A549 (cell line): ENCODE results near the gene PCDHGA5. TPM values are rescaled to one million over a fixed set of nuclear protein-coding genes. Genes with fewer than 3 reads are reported as not detected.

Source experiments
- ATAC-seq, 2 experiments: fragments of 200-7000 bp in 1 of 2; fragments of >200 bp in 1 of 2; cut with Nextera tagmentation in 1 of 2; cut with Tn5 transposase in 1 of 2; 3 replicates each; pipeline versions ENCODE4 v1.8.0 to v1.9.1; 2018 to 2020; ENCODE audit warnings: mild to moderate bottlenecking in 1 of 2, moderate library complexity in 1 of 2
- CTCF ChIA-PET: fragments of 300-600 bp; sonication (Branson Sonifier 250); formaldehyde crosslinking; extraction: SDS; loops from one replicate; lab custom pipeline; 2021; ENCODE audit warnings: antibody characterized with exemption, inconsistent platforms; lab: Yijun Ruan, JAX
- POLR2A ChIA-PET: fragments of 350-600 bp; formaldehyde crosslinking; extraction: SDS; loops from one replicate; lab custom pipeline; 2021; ENCODE audit warnings: antibody characterized with exemption, inconsistent platforms; lab: Yijun Ruan, JAX
- DNase-seq, 2 experiments: peaks; one replicate each; pipeline versions ENCODE4 v3.0.0 to v3.0.0-alpha.2; 2011 to 2016; ENCODE audit warnings: low read depth in 1 of 2, low spot score in 1 of 2
- FAIRE-seq: peaks from 2 replicates; lab custom pipeline; 2011; peaks lifted over from hg19 to GRCh38; lab: Jason Lieb, UNC
- H3K27ac ChIP-seq, 2 experiments: fragments of >200 bp; sonication (Bioruptor Twin); formaldehyde crosslinking; 3 replicates each; pipeline ENCODE4 v1.5.1; 2016 to 2017
- H3K4me1 ChIP-seq: fragments of >200 bp; sonication (Bioruptor Twin); formaldehyde crosslinking; 3 replicates; pipeline ENCODE4 v1.6.1; 2016
- H3K4me2 ChIP-seq: fragments of >200 bp; sonication (Bioruptor Twin); formaldehyde crosslinking; 3 replicates; pipeline ENCODE4 v1.6.1; 2016
- H3K4me3 ChIP-seq: fragments of >200 bp; sonication (Bioruptor Twin); formaldehyde crosslinking; 3 replicates; pipeline ENCODE4 v1.5.1; 2016
- H3K9me3 ChIP-seq: fragments of >200 bp; sonication (Bioruptor Twin); formaldehyde crosslinking; 3 replicates; pipeline ENCODE4 v1.6.1; 2016
- BCL3 ChIP-seq: fragments of >200 bp; sonication (Bioruptor Twin); formaldehyde crosslinking; IDR thresholded peaks from 3 replicates; pipeline ENCODE4 v1.6.1; 2016
- CBX8 ChIP-seq: fragments of 200-600 bp; sonication (generic); IDR thresholded peaks from 2 replicates; pipeline ENCODE4 v1.6.1; 2016
- EHMT2 ChIP-seq: fragments of 200-600 bp; sonication (generic); IDR thresholded peaks from 2 replicates; pipeline ENCODE4 v1.6.1; 2016; ENCODE audit warnings: antibody characterized with exemption, low read depth, mild to moderate bottlenecking, moderate library complexity
- ESRRA ChIP-seq: fragments of 150-350 bp; IDR thresholded peaks from 2 replicates; pipeline ENCODE4 v1.6.1; 2014; ENCODE audit warnings: mild to moderate bottlenecking, low read length, borderline replicate concordance
- FOSB ChIP-seq: fragments of 250-450 bp; sonication (Bioruptor Pico); IDR thresholded peaks from 2 replicates; pipeline ENCODE4 v1.5.0; 2020; ENCODE audit warnings: mild to moderate bottlenecking, moderate library complexity
- GATA3 ChIP-seq: IDR thresholded peaks from 2 replicates; pipeline ENCODE4 v1.6.1; 2012; ENCODE audit warnings: borderline replicate concordance
- HEYL ChIP-seq: fragments of 250-450 bp; sonication (Bioruptor Pico); IDR thresholded peaks from 2 replicates; pipeline ENCODE4 v1.8.0; 2021; ENCODE audit warnings: mild to moderate bottlenecking, moderate library complexity
- HOXB5 ChIP-seq: fragments of 250-450 bp; sonication (Bioruptor Pico); IDR thresholded peaks from 2 replicates; pipeline ENCODE4 v1.5.0; 2020; ENCODE audit warnings: mild to moderate bottlenecking, moderate library complexity
- JUN ChIP-seq, 2 experiments: fragments of >200 bp; sonication (Bioruptor Twin); formaldehyde crosslinking; IDR thresholded peaks; 2 replicates in 1 of 2; 3 replicates in 1 of 2; pipeline ENCODE4 v1.6.1; 2016 to 2017
- JUNB ChIP-seq: fragments of >200 bp; sonication (Bioruptor Twin); formaldehyde crosslinking; IDR thresholded peaks from 2 replicates; pipeline ENCODE4 v1.6.1; 2016
- MAZ ChIP-seq: fragments of 150-350 bp; IDR thresholded peaks from 2 replicates; pipeline ENCODE4 v1.6.1; 2014; ENCODE audit warnings: antibody characterized with exemption, low read depth, low read length, borderline replicate concordance
- NFE2L2 ChIP-seq: fragments of 150-350 bp; conservative IDR thresholded peaks from 2 replicates; pipeline ENCODE4 v1.6.1; 2014; ENCODE audit warnings: low read length
- NPAS2 ChIP-seq: fragments of 250-450 bp; sonication (Bioruptor Pico); IDR thresholded peaks from 2 replicates; pipeline ENCODE4 v1.8.0; 2022; ENCODE audit warnings: mild to moderate bottlenecking, moderate library complexity, borderline replicate concordance
- PHF8 ChIP-seq: fragments of 200-600 bp; sonication (generic); IDR thresholded peaks from 2 replicates; pipeline ENCODE4 v1.6.1; 2016; ENCODE audit warnings: low read depth, mild to moderate bottlenecking, antibody characterized with exemption, moderate library complexity, borderline replicate concordance
- POLR2A ChIP-seq: IDR thresholded peaks from 2 replicates; pipeline ENCODE4 v1.6.1; 2012; ENCODE audit warnings: mild to moderate bottlenecking, low read length
- POLR2AphosphoS2 ChIP-seq: conservative IDR thresholded peaks from 2 replicates; pipeline ENCODE4 v1.6.1; 2012; ENCODE audit warnings: low read length, improper control_type of control experiment, inconsistent platforms
- RAD21 ChIP-seq, 2 experiments: fragments of >200 bp in 1 of 2; sonication (Bioruptor Twin) in 1 of 2; formaldehyde crosslinking in 1 of 2; IDR thresholded peaks in 1 of 2; conservative IDR thresholded peaks in 1 of 2; 2 replicates in 1 of 2; 3 replicates in 1 of 2; pipeline ENCODE4 v1.6.1; 2012 to 2018; ENCODE audit warnings: inconsistent platforms in 1 of 2
- RARB ChIP-seq: fragments of 250-450 bp; sonication (Bioruptor Pico); IDR thresholded peaks from 2 replicates; pipeline ENCODE4 v1.8.0; 2021; ENCODE audit warnings: mild to moderate bottlenecking, moderate library complexity
- RCOR1 ChIP-seq: fragments of 150-350 bp; IDR thresholded peaks from 2 replicates; pipeline ENCODE4 v1.6.1; 2014; ENCODE audit warnings: antibody characterized with exemption, low read length, low read depth
- REST ChIP-seq: fragments of 200-600 bp; sonication (generic); IDR thresholded peaks from 2 replicates; pipeline ENCODE4 v1.6.1; 2016; ENCODE audit warnings: antibody characterized with exemption, mild to moderate bottlenecking, moderate library complexity
- SREBF2 ChIP-seq: fragments of 450-650 bp; IDR thresholded peaks from 2 replicates; pipeline ENCODE4 v1.6.1; 2014; ENCODE audit warnings: mild to moderate bottlenecking, moderate library complexity
- TFCP2L1 ChIP-seq: fragments of 250-450 bp; sonication (Bioruptor Pico); IDR thresholded peaks from 2 replicates; pipeline ENCODE4 v1.5.0; 2021; ENCODE audit warnings: mild to moderate bottlenecking
- ZC3H11A ChIP-seq: fragments of 450-650 bp; IDR thresholded peaks from 2 replicates; pipeline ENCODE4 v1.6.1; 2014; ENCODE audit warnings: antibody characterized with exemption, mild to moderate bottlenecking
- ZSCAN20 ChIP-seq: fragments of 250-450 bp; sonication (Bioruptor Pico); IDR thresholded peaks from 2 replicates; pipeline ENCODE4 v1.8.0; 2022; ENCODE audit warnings: mild to moderate bottlenecking, moderate library complexity
- WGBS: methylation state at CpG from one replicate; pipeline ENCODE4 v1.1.6; 2017; ENCODE audit errors: missing lambda C conversion rate; 5-methylcytosine and 5-hydroxymethylcytosine counted together
- polyA plus RNA-seq, 4 experiments: library from polyadenylated mRNA; depleted of rRNA in 3 of 4; stranded (reverse); fragments of >200 nt; fragmentation: RNase III in 1 of 4; extraction: RNeasy Plus Mini Kit Qiagen cat#74134 plus additional on column Dnase treatment in 1 of 4; gene quantifications; 2 replicates in 3 of 4; 3 replicates in 1 of 4; pipeline ENCODE4 v1.2.3, GENCODE V29; 2011 to 2017
- TF ChIP-seq, protein P1 (sequence below): IDR thresholded peaks from 2 replicates; pipeline ENCODE4 v1.6.1; 2012; ENCODE audit warnings: low read depth, borderline replicate concordance
- TF ChIP-seq, protein P2 (sequence below): fragments of 150-350 bp; IDR thresholded peaks from 2 replicates; pipeline ENCODE4 v1.6.1; 2014; ENCODE audit warnings: low read depth, mild to moderate bottlenecking, low read length

Gene PCDHGA5
- polyA plus RNA-seq, 2 of the 4 experiments (the other 2 are of a cell fraction) = 0.13 to 0.37 TPM

- no peaks in the 10 kb centered on the region for H3K4me1 ChIP-seq
- H3K4me2 ChIP-seq = no peak overlapping the region
- peaks cover 68% of the 10 kb centered on the region for H3K9me3 ChIP-seq
- ATAC-seq (no peak), DNase-seq (no peak), FAIRE-seq (no peak)
- H3K4me3 ChIP-seq = no peak overlapping the region
- CTCF ChIA-PET = interaction anchor here (1.0 to 1.9 kb wide), 2 partner anchors 17 to 125 kb away, joined by 3 to 7 read pairs; partner anchors contain the start of gene PCDHGA7
- POLR2A ChIA-PET = no interaction called here
- 92% methylated on average over 36 of the region's 61 CpGs for WGBS
- no peak overlapping the region for H3K27ac ChIP-seq
- TF ChIP-seq POLR2AphosphoS2 = no peak
- TF ChIP-seq NPAS2 (CRISPR knock-in tag) = no peak
- TF ChIP-seq GATA3 = no peak
- TF ChIP-seq ZSCAN20 = no peak
- TF ChIP-seq NFE2L2 = no peak
- TF ChIP-seq RCOR1 = no peak
- no peak for TF ChIP-seq EHMT2
- TF ChIP-seq CBX8 = no peak
- TF ChIP-seq BCL3 = no peak
- no peak for TF ChIP-seq FOSB (CRISPR knock-in tag)
- TF ChIP-seq, protein P1, sequence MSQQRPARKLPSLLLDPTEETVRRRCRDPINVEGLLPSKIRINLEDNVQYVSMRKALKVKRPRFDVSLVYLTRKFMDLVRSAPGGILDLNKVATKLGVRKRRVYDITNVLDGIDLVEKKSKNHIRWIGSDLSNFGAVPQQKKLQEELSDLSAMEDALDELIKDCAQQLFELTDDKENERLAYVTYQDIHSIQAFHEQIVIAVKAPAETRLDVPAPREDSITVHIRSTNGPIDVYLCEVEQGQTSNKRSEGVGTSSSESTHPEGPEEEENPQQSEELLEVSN = no peak
- no peak for TF ChIP-seq HEYL (CRISPR knock-in tag)
- no peak for TF ChIP-seq TFCP2L1 (CRISPR knock-in tag)
- no peak for TF ChIP-seq REST
- TF ChIP-seq JUNB = no peak
- TF ChIP-seq ZC3H11A = no peak
- no peak for TF ChIP-seq HOXB5
- TF ChIP-seq, protein P2, sequence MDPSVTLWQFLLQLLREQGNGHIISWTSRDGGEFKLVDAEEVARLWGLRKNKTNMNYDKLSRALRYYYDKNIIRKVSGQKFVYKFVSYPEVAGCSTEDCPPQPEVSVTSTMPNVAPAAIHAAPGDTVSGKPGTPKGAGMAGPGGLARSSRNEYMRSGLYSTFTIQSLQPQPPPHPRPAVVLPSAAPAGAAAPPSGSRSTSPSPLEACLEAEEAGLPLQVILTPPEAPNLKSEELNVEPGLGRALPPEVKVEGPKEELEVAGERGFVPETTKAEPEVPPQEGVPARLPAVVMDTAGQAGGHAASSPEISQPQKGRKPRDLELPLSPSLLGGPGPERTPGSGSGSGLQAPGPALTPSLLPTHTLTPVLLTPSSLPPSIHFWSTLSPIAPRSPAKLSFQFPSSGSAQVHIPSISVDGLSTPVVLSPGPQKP = no peak
These were observed 35.7 kb downstream of the PCDHGA5 start for GRCh38 chr5:141399555-141400258.

GRCh38 chr5:141402553-141403243 is 38.7 kb downstream of the PCDHGA5 start, which contains the start of gene PCDHGA9:
PCDHGA9 (plus strand) TSS chr5:141402778; CDS start chr5:141402953, 175 bp downstream.
- Histone ChIP-seq H3K4me3 (no peak within 1 kb of the TSS), H3K4me2 (no peak within 1 kb of the TSS), H3K27ac (no peak within 1 kb of the TSS), H3K9me3 (peaks cover 75% of the 10 kb centered on the region), H3K4me1 (no peaks in the 10 kb centered on the region)
- 72% methylated on average over 27 of the region's 27 CpGs for WGBS
- CTCF ChIA-PET = interaction anchor here (0.7 to 1.2 kb wide), 3 partner anchors 15 to 155 kb away, joined by 3 to 4 read pairs (median 3); partner anchors contain the start of genes PCDHGB3 and PCDHGB7
- no peak for FAIRE-seq
- DNase-seq = no peak
- ATAC-seq = no peak
- POLR2A ChIA-PET = no interaction called here
- TF ChIP-seq SREBF2 (no peak), RARB (CRISPR knock-in tag) (no peak), ESRRA (no peak), REST (no peak), POLR2A (no peak), PHF8 (no peak), RAD21 (conservative IDR thresholded peaks at IDR 0.05 in 1 of 2, IDR thresholded peaks at IDR 0.05 in 1 of 2) (no peak), ZC3H11A (no peak), MAZ (no peak), FOSB (CRISPR knock-in tag) (no peak), RCOR1 (no peak), JUN (IDR thresholded peaks at IDR 0.05) (no peak)
